Activated CD4-positive, alpha-beta memory T cell treated with anti-CD3 and anti-CD28 coated beads for 36 hours (primary cell): ENCODE data around the gene NAT9. TPM values are rescaled to one million over a fixed set of nuclear protein-coding genes. Genes with fewer than 3 reads are reported as not detected.
A peak's percentile ranks its signal among the peaks of the same experiment; 100 is the strongest.

Source experiments
- CTCF ChIA-PET: fragments of 350-600 bp; sonication (Branson Sonifier 250); formaldehyde crosslinking; loops from one replicate; lab custom pipeline; 2021; ENCODE audit warnings: antibody characterized with exemption, inconsistent platforms; lab: Charles Lee
- POLR2A ChIA-PET: fragments of 350-600 bp; sonication (Branson Sonifier 250); formaldehyde crosslinking; loops from one replicate; lab custom pipeline; 2021; ENCODE audit warnings: antibody characterized with exemption; lab: Charles Lee
- DNase-seq: peaks from one replicate; pipeline ENCODE4 v3.0.0-alpha.2; 2020
- H3K27ac Mint-ChIP-seq: one replicate; pipeline ENCODE4 v1.8.0; 2021; ENCODE audit warnings: mixed read lengths
- H3K27me3 Mint-ChIP-seq: one replicate; pipeline ENCODE4 v1.8.0; 2021; ENCODE audit warnings: mixed read lengths
- H3K36me3 Mint-ChIP-seq: one replicate; pipeline ENCODE4 v1.8.0; 2021; ENCODE audit warnings: mixed read lengths
- H3K4me1 Mint-ChIP-seq: one replicate; pipeline ENCODE4 v1.8.0; 2021; ENCODE audit warnings: low read depth, mixed read lengths
- H3K4me3 Mint-ChIP-seq: one replicate; pipeline ENCODE4 v1.8.0; 2021; ENCODE audit warnings: mild to moderate bottlenecking, mixed read lengths
- H3K9me3 Mint-ChIP-seq: one replicate; pipeline ENCODE4 v1.8.0; 2021; ENCODE audit warnings: mixed read lengths
- intact Hi-C: fragments of 100-400 bp; cut with micrococcal nuclease; formaldehyde crosslinking; loops from one replicate; pipeline ENCODE4 v1.15.1; 2023
- total RNA-seq, 2 experiments: library from RNA; stranded (reverse); gene quantifications; one replicate each; pipeline ENCODE4 v1.2.3, GENCODE V29; 2021

Gene NAT9
- total RNA-seq, 2 experiments from 2014 or later, result 42.9 to 46.9 TPM

DNA sequence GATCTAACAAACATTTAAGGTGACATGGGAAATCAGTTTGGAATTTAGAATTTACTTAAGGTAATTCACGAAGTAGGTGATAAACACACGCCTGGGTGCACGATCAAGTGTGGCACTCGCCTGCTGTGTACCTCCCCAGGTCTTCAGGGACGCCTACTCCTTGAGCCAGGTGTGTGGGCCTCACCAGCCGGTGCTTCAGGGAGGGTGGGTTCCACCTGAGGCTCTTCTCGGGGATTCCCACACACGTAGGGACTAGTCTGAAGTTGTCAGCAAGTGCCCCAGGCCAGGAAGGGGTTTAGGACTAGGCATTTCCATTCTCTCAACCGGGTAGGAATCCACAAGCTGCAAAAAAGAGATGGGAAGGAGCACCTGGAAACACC, 9.8 kb upstream of the NAT9 start:
- Mint-ChIP-seq H3K27me3 (no peaks in the 10 kb centered on the region), H3K9me3 (no peaks in the 10 kb centered on the region), H3K4me3 (no peak overlapping the region), H3K36me3 (peaks cover 9% of the 10 kb centered on the region), H3K27ac (no peak overlapping the region), H3K4me1 (peaks cover 60% of the 10 kb centered on the region)
- DNase-seq, result no peak
- POLR2A ChIA-PET, result interaction anchor here (1.2 kb wide), 1 partner anchor 15 kb away, joined by 3 read pairs; no protein-coding TSS in a partner anchor
- intact Hi-C loops, result no loop called here
- CTCF ChIA-PET, result interaction anchor here (0.6 to 3.8 kb wide), 4 partner anchors 41 to 129 kb away, joined by 3 to 16 read pairs (median 4); no protein-coding TSS in a partner anchor

DNA sequence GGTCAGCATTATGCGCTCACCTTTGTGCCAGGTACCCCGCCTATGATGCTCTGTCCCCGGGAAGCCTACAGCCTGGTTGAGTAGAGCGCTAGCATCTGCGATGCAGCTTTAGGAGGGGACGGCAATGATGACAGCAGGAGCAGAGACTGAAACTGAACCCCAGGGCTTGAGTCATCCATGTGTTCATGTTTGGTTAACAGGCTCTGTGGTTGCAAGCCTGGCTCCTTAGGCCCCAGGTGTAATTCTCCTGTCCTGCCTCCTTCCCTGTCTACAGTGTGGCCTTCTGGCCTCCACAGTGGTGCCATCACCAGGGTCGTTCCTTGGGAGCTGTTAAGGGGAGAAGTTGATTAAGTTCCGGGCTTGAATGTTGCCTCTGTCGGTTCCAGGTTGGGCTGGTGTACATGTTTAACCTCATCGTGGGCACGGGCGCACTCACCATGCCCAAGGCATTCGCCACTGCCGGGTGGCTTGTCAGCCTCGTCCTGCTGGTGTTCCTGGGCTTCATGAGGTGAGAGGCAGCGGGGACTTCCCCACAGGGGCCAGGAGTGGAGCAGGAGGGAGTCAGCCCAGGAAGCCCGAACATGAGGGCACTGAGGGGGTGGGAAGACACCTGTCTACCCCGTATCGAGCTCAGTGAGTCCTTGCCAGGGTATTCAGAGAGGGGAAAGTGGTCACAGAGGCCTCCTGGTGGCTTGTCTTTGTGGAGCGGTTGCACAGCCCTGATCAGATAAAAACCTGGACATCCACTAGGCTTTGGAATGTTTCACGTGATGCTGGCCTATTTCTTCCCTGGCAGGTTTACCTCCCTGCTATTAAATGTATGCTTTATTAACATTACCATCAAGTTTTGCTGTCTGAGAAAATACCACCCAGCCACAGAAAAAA, 9.2 kb upstream of the NAT9 start:
- no peaks in the 10 kb centered on the region for H3K9me3 Mint-ChIP-seq
- H3K4me3 Mint-ChIP-seq, result no peak overlapping the region
- H3K36me3 Mint-ChIP-seq, result peaks cover 6% of the 10 kb centered on the region
- peak; percentile 56 for DNase-seq
- no peaks in the 10 kb centered on the region for H3K27me3 Mint-ChIP-seq
- intact Hi-C loops, result no loop called here
- H3K27ac Mint-ChIP-seq, result peak overlapping the region; percentile 35
- ChIA-PET CTCF (interaction anchor here (0.6 to 3.8 kb wide), 4 partner anchors 40 to 114 kb away, joined by 3 to 16 read pairs (median 3); no protein-coding TSS in a partner anchor), POLR2A (interaction anchor here (1.2 to 1.3 kb wide), 2 partner anchors 15 to 40 kb away, joined by 3 read pairs; no protein-coding TSS in a partner anchor)
- H3K4me1 Mint-ChIP-seq, result peaks cover 60% of the 10 kb centered on the region

DNA sequence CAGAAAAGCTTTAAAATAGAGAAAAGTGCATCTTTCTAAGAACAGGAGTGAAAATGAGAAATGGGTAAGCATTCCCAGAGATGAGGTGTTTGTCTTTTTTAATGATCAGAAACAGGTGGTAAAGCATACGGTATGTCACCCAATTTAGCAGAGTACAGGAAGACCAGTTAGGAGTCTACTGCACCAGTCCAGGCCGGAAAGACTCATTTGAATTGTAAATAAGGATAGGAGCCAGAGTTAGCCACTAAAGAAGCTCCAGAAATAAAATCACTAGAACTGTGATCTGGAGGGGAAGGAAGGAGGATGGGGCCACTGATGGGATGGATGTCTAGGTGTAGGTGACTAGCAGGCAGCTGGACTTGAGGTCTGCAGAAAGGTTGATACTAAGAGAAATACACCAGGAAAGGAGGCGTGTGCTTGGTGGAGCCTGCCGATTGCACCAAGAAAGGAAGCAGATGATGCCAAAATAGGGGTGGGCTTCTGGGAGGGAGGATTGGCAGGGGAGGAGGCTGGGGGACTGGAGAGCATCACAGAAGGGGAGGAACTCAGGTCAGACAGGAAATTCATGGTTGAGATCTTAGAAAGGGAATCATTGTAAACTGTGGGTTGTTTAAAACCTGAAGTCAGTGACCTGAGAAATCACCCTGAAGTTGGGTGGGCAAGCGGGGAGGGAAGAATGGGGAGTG, 8.1 kb upstream of the NAT9 start:
- intact Hi-C loops, result no loop called here
- POLR2A ChIA-PET, result interaction anchor here (1.3 kb wide), 1 partner anchor 39 kb away, joined by 3 read pairs; no protein-coding TSS in a partner anchor

DNA sequence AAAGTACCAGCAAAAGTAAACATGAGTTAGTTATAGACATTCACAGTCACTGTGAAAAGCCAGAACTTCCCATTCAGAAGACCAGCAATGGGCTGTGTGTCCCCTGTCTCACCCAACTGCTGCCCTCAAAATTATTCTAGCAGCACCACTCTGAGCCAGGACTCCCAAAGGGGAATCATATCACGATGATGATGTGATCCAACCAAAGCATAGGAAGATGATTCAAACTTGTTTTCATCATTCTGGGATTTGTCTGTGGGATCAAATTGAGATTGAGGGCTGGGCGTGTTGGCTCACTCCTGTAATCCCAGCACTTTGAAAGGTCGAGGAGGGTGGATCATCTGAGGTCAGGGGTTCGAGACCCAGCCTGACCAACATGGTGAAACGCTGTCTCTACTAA, 6.4 kb upstream of the NAT9 start:
- H3K4me3 Mint-ChIP-seq, result no peak overlapping the region
- no peaks in the 10 kb centered on the region for H3K27me3 Mint-ChIP-seq
- CTCF ChIA-PET, result interaction anchor here (1.1 to 5.0 kb wide), 7 partner anchors 8 to 125 kb away, joined by 3 to 60 read pairs (median 4); no protein-coding TSS in a partner anchor
- no peak for DNase-seq
- intact Hi-C loops, result no loop called here
- no peak overlapping the region for H3K27ac Mint-ChIP-seq
- POLR2A ChIA-PET, result no interaction called here
- no peaks in the 10 kb centered on the region for H3K9me3 Mint-ChIP-seq
- H3K36me3 Mint-ChIP-seq, result no peaks in the 10 kb centered on the region
- H3K4me1 Mint-ChIP-seq, result peaks cover 81% of the 10 kb centered on the region

More for the DNA sequence above, 8.1 kb upstream of the NAT9 start:
- peaks cover 6% of the 10 kb centered on the region for H3K36me3 Mint-ChIP-seq
- no peaks in the 10 kb centered on the region for H3K27me3 Mint-ChIP-seq
- H3K4me3 Mint-ChIP-seq, result no peak overlapping the region
- H3K4me1 Mint-ChIP-seq, result peaks cover 69% of the 10 kb centered on the region
- no peaks in the 10 kb centered on the region for H3K9me3 Mint-ChIP-seq
- CTCF ChIA-PET, result interaction anchor here (1.0 to 3.8 kb wide), 4 partner anchors 39 to 77 kb away, joined by 3 to 16 read pairs (median 3); no protein-coding TSS in a partner anchor
- DNase-seq, result no peak
- H3K27ac Mint-ChIP-seq, result peak overlapping the region; percentile 43

DNA sequence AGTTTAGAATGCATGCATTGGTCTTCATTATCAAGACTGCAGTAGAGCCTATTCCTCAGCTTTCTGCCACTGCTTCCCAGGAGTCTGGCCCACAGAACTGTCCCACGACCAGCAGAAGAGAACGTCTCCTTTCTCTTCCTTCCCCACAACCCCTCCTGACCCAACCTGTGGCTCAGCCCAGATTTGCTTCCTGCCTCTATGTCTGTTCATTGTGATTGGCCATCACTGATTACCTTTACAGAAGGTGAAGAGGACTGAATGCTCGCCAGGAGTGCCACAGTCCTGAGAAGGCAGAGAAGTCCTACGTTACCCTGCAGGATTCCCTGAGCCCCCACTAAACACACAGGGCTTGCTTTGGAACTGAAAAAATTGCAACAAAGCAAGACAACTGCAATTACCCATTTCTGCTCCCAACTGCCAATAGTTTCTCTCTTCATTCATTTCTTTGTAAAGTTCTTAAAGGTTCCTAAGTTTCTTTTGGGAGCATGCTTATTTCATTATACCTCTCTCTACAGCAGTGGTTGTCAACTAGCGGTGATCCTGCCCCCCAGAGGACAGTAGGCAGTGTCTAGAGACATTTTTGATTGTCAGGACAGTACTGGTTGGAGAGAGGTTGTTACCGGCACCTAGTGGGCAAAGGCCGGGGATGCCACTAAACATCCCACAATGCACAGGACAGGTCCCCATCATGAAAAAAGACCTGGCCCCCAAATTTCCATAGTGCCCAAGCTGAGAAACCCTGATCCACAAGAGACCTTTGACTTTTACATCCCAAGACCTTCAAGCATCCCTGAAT, 4.5 kb upstream of the NAT9 start:
- peak; percentile 63 for DNase-seq
- Mint-ChIP-seq H3K27ac (peak overlapping the region; percentile 93), H3K4me3 (peak overlapping the region; percentile 38), H3K36me3 (peaks cover 6% of the 10 kb centered on the region), H3K9me3 (no peaks in the 10 kb centered on the region), H3K27me3 (no peaks in the 10 kb centered on the region), H3K4me1 (peaks cover 82% of the 10 kb centered on the region)
- POLR2A ChIA-PET, result interaction anchor here (0.7 to 1.4 kb wide), 4 partner anchors 11 to 93 kb away, joined by 3 to 7 read pairs (median 4); partner anchors contain the start of gene FDXR
- CTCF ChIA-PET, result interaction anchor here (1.0 to 5.0 kb wide), 10 partner anchors 10 to 85 kb away, joined by 4 to 60 read pairs (median 5); partner anchors contain the start of gene RAB37
- intact Hi-C loops, result loop anchor here (1.0 kb wide), 2 partner anchors 11 to 34 kb away; no protein-coding TSS in a partner anchor

DNA sequence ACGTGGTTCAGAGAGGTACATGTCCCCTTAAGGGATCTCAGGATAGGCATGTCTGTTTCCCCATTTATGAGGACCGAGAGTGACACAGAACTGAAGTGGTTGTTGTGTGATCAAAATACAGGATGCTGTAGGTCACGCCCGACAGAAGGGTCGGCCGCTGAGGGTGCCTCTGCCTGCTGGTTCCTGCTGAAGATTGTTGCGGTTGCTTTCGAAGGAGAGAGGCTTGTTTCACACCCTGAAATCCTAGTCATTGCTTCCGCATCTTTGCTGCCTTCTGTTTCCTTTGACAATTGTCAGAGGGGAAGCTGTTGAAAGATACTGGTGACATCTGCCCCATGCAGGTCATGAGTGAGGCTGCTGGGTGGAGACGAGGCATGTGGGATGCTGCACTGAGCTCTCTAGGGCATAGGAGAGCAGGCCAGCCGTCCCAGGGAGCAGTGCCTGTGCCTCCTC, 3.8 kb upstream of the NAT9 start:
- intact Hi-C loops, result loop anchor here (1.0 kb wide), 2 partner anchors 11 to 34 kb away; no protein-coding TSS in a partner anchor
- peak overlapping the region; percentile 54 for H3K4me3 Mint-ChIP-seq
- peak; percentile 87 for DNase-seq
- ChIA-PET POLR2A (interaction anchor here (0.6 to 1.4 kb wide), 4 partner anchors 9 to 93 kb away, joined by 3 to 7 read pairs (median 4); partner anchors contain the start of gene FDXR), CTCF (interaction anchor here (1.0 to 5.0 kb wide), 13 partner anchors 10 to 123 kb away, joined by 4 to 60 read pairs (median 5); partner anchors contain the start of gene RAB37)
- H3K36me3 Mint-ChIP-seq, result peaks cover 6% of the 10 kb centered on the region
- H3K4me1 Mint-ChIP-seq, result peaks cover 79% of the 10 kb centered on the region
- H3K9me3 Mint-ChIP-seq, result no peaks in the 10 kb centered on the region
- H3K27ac Mint-ChIP-seq, result peak overlapping the region; percentile 93
- no peaks in the 10 kb centered on the region for H3K27me3 Mint-ChIP-seq

DNA sequence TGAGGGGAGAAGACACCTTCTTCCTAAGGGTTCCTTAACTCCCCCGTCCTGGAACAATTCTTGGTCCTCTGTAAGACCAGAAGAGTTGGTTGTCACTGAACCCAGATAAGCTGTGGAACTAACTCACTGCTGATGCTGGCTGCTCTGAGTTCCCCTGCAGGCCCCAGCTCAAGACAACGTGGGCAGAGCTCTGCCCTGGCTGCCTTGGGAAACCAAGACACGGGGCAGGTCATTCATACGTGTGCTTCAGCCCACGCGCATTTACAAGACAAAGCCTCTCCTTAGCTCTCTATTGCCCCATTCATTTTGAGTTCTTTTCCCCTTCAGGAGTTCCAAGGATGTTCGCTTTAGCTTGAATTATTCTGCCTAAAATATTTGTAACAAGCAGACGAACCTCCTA, 3.4 kb upstream of the NAT9 start:
- peak; percentile 44 for DNase-seq
- H3K9me3 Mint-ChIP-seq, result no peaks in the 10 kb centered on the region
- intact Hi-C loops, result no loop called here
- ChIA-PET CTCF (interaction anchor here (0.8 to 5.0 kb wide), 14 partner anchors 9 to 122 kb away, joined by 3 to 60 read pairs (median 5); partner anchors contain the start of gene RAB37), POLR2A (interaction anchor here (0.6 to 1.4 kb wide), 3 partner anchors 9 to 94 kb away, joined by 3 to 5 read pairs (median 3); partner anchors contain the start of gene FDXR)
- H3K36me3 Mint-ChIP-seq, result peaks cover 6% of the 10 kb centered on the region
- peak overlapping the region; percentile 93 for H3K27ac Mint-ChIP-seq
- peaks cover 74% of the 10 kb centered on the region for H3K4me1 Mint-ChIP-seq
- H3K4me3 Mint-ChIP-seq, result peak overlapping the region; percentile 54
- H3K27me3 Mint-ChIP-seq, result no peaks in the 10 kb centered on the region

DNA sequence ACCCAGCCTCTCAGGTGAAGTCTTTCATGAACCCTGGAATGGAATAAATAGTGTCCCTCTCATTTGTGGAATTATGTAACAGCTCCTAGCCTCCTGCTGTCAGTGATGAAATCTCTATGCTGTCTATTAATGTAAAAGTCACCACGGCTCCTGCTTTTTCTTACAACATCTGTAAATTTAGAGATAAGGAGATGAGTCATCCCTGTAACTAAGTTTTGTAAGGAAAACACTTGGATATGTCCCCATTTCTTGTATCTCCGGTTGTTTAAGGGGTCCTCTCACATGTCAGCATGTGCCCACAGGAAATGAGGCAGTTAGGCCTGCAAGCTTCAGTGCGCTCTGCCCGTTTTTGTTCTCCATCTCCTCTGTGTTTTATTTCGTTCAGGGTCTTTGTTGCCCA, 2.8 kb upstream of the NAT9 start:
- Mint-ChIP-seq H3K9me3 (no peaks in the 10 kb centered on the region), H3K27ac (peak overlapping the region; percentile 93), H3K27me3 (no peaks in the 10 kb centered on the region), H3K36me3 (peaks cover 9% of the 10 kb centered on the region), H3K4me1 (peaks cover 72% of the 10 kb centered on the region), H3K4me3 (peak overlapping the region; percentile 40)
- CTCF ChIA-PET, result interaction anchor here (0.8 to 5.0 kb wide), 12 partner anchors 9 to 122 kb away, joined by 3 to 60 read pairs (median 5); partner anchors contain the start of gene RAB37
- intact Hi-C loops, result no loop called here
- no peak for DNase-seq
- POLR2A ChIA-PET, result interaction anchor here (0.6 to 0.9 kb wide), 2 partner anchors 8 to 29 kb away, joined by 3 read pairs; no protein-coding TSS in a partner anchor

DNA sequence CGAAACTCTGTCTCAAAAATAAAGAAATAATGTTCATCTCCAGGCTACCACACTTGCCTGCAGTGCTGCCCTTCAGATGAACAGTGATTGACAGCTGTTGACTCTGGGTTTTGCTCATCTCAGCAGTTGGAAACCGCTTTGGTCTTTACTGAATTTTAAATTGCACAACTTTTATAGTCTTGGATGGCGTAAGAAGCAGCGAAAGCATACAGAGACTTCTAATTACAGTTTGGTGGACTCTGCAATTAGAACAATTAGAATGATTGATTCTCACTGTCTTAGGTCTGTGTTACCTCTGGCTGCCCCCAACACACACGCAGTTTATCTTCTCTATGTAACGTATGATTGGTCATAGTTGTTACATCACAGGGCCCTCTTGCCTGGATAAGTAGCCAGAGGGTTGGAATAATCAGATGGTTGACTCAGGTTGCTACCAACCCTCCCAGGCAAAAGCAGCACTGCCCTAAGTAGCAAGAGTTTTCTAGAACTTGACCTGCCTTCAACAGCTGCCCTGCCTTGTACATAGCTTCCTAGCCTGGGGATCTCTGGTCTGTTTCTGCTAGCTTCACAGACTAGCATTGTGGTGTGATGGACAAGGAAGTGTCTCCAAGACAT, 1.9 kb upstream of the NAT9 start:
- peaks cover 74% of the 10 kb centered on the region for H3K4me1 Mint-ChIP-seq
- ChIA-PET CTCF (interaction anchor here (0.9 to 3.8 kb wide), 4 partner anchors 13 to 121 kb away, joined by 4 to 22 read pairs (median 11); partner anchors contain the start of gene RAB37), POLR2A (no interaction called here)
- peaks cover 12% of the 10 kb centered on the region for H3K36me3 Mint-ChIP-seq
- H3K27me3 Mint-ChIP-seq, result no peaks in the 10 kb centered on the region
- intact Hi-C loops, result loop anchor here (2.0 kb wide), 1 partner anchor 13 kb away; no protein-coding TSS in a partner anchor
- H3K4me3 Mint-ChIP-seq, result peak overlapping the region; percentile 24
- no peak for DNase-seq
- no peak overlapping the region for H3K27ac Mint-ChIP-seq
- H3K9me3 Mint-ChIP-seq, result no peaks in the 10 kb centered on the region

DNA sequence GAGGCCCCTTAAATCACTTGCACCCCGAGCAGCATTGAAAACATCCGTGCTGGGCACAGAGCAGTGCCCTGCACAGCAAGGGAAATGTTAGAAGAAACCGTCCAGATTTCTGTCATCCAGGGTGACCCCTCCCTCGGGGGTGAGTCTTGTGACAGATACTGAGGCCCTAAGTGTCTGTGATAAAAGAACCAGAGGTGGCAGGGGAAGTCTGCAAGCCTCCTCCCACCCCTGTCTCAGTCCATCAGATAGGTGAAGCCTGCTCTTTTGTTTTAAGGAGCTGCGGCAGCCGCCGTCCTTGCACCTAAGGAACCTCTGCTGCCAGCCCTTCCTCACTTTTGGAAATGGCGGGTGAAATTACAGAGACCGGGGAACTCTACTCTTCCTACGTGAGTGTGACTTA, 845 bp upstream of the NAT9 start:
- POLR2A ChIA-PET, result interaction anchor here (0.9 to 2.6 kb wide), 5 partner anchors 27 to 96 kb away, joined by 3 to 24 read pairs (median 7); partner anchors contain the start of genes FDXR and NHERF1

More for the DNA sequence above, 845 bp upstream of the NAT9 start:
- Mint-ChIP-seq H3K36me3 (peaks cover 22% of the 10 kb centered on the region), H3K4me1 (peaks cover 76% of the 10 kb centered on the region), H3K27me3 (no peaks in the 10 kb centered on the region), H3K27ac (no peak overlapping the region), H3K4me3 (peak overlapping the region; percentile 97), H3K9me3 (no peaks in the 10 kb centered on the region)
- CTCF ChIA-PET, result interaction anchor here (0.7 to 3.8 kb wide), 11 partner anchors 10 to 185 kb away, joined by 3 to 22 read pairs (median 4); no protein-coding TSS in a partner anchor
- intact Hi-C loops, result loop anchor here (1.0 to 2.0 kb wide), 2 partner anchors 14 to 29 kb away; partner anchors contain the start of gene NHERF1
- peak; percentile 19 for DNase-seq
